ENCODE results near the gene RAB38. TPM values are rescaled to one million over a fixed set of nuclear protein-coding genes. Genes with fewer than 3 reads are reported as not detected.

RAB38 gene
- polyA plus RNA-seq, 3 donors = 0.25 to 1.3 (median 0.69) TPM

DNA sequence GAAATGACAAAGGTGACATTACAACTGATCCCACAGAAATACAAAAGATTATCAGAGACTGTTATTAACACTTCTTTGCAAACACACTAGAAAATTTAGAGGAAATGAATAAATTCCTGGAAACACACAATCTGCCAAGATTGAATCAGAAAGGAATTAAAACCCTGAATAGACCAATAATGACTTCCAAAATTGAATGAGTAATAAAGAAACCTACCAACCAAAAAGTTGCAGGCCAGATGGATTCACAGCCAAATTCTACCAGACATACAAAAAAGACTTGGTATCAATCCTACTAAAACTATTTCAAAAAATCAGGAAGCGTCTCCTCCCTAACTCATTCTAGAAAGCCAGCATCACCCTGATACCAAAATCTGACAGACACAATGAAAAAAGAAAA lies 17.2 kb downstream of the RAB38 start:
- no peaks in the 10 kb centered on the region for H3K36me3 ChIP-seq (replicated peaks in 1 of 2; ENCODE audit: control insufficient read depth in 1 of 2, insufficient read depth in 2 of 2, low read length in 2 of 2)
- DNase-seq = no peak
- no peak overlapping the region for H3K4me2 ChIP-seq (replicated peaks; ENCODE audit: extremely low read depth, low read length, poor library complexity, severe bottlenecking)
- Mint-ChIP-seq H3K36me3 (no peaks in the 10 kb centered on the region), H3K4me1 (no peaks in the 10 kb centered on the region), H3K27me3 (ENCODE audit: low read depth in 3 of 3) (no peaks in the 10 kb centered on the region), H3K4me3 (no peak overlapping the region), H3K27ac (no peak overlapping the region), H3K9me3 (peaks cover 15 to 36% (median 22%) of the 10 kb centered on the region in 7 donors)
- no peak overlapping the region for H3K27ac ChIP-seq (ENCODE audit: low read depth in 1 of 2, low read length in 2 of 2)
- H3K9me3 ChIP-seq (replicated peaks in 1 of 2; ENCODE audit: control insufficient read depth in 1 of 2, insufficient read depth in 1 of 2, low read length in 2 of 2) = peaks cover 15 to 19% of the 10 kb centered on the region in 2 donors
- H3K4me1 ChIP-seq (ENCODE audit: control insufficient read depth in 1 of 2, insufficient read depth in 2 of 2, low read length in 2 of 2) = no peaks in the 10 kb centered on the region
- H3K79me2 ChIP-seq (ENCODE audit: insufficient read depth, low read length) = no peaks in the 10 kb centered on the region
- no peak overlapping the region for H2AFZ ChIP-seq (ENCODE audit: insufficient read depth, low read depth, low read length, poor library complexity, severe bottlenecking)
- H3K27me3 ChIP-seq (ENCODE audit: control insufficient read depth in 2 of 2, insufficient read depth in 2 of 2, low read length in 2 of 2) = no peaks in the 10 kb centered on the region
- WGBS (ENCODE audit: insufficient coverage) = 100% methylated on average over 1 of the region's 1 CpG
- intact Hi-C loops (cut with micrococcal nuclease) = no loop called here
- TF ChIP-seq, protein P1, sequence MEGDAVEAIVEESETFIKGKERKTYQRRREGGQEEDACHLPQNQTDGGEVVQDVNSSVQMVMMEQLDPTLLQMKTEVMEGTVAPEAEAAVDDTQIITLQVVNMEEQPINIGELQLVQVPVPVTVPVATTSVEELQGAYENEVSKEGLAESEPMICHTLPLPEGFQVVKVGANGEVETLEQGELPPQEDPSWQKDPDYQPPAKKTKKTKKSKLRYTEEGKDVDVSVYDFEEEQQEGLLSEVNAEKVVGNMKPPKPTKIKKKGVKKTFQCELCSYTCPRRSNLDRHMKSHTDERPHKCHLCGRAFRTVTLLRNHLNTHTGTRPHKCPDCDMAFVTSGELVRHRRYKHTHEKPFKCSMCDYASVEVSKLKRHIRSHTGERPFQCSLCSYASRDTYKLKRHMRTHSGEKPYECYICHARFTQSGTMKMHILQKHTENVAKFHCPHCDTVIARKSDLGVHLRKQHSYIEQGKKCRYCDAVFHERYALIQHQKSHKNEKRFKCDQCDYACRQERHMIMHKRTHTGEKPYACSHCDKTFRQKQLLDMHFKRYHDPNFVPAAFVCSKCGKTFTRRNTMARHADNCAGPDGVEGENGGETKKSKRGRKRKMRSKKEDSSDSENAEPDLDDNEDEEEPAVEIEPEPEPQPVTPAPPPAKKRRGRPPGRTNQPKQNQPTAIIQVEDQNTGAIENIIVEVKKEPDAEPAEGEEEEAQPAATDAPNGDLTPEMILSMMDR (IDR thresholded peaks at IDR 0.05) = no peak
- H4K20me1 ChIP-seq (ENCODE audit: insufficient read depth, low read length) = no peaks in the 10 kb centered on the region
- H3K9ac ChIP-seq (ENCODE audit: insufficient read depth, low read length, poor library complexity, severe bottlenecking) = no peak overlapping the region
- H3K4me3 ChIP-seq (replicated peaks in 1 of 3; ENCODE audit: low read depth in 2 of 3, low read length in 3 of 3) = no peak overlapping the region

DNA sequence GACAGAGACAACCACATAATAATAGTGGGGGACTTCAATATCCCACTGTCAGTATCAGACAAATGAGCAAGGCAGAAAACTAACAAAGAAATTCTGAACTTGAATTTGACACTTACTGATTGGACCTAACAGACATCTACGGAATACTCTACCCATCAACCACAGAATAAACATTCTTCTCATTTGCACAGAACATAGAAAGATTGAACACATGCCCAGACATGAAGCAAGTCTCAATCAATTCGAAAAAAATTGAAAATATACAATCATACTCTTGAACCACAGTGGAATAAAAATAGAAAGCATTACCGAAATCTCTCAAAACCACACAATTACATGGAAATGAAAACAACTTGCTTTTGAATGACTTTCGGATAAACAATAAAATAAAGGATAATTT lies 17.9 kb downstream of the RAB38 start:
- H3K4me1 ChIP-seq (ENCODE audit: control insufficient read depth in 1 of 2, insufficient read depth in 2 of 2, low read length in 2 of 2) = no peaks in the 10 kb centered on the region
- peaks cover 15 to 36% (median 22%) of the 10 kb centered on the region in 7 donors for H3K9me3 Mint-ChIP-seq
- H3K4me1 Mint-ChIP-seq = no peaks in the 10 kb centered on the region
- H3K4me3 Mint-ChIP-seq = no peak overlapping the region
- intact Hi-C loops (cut with micrococcal nuclease) = no loop called here
- H2AFZ ChIP-seq (ENCODE audit: insufficient read depth, low read depth, low read length, poor library complexity, severe bottlenecking) = no peak overlapping the region
- H3K27ac ChIP-seq (ENCODE audit: low read depth in 1 of 2, low read length in 2 of 2) = no peak overlapping the region
- WGBS (ENCODE audit: insufficient coverage) = no CpG with 5 or more reads among the region's 4 CpGs
- no peak overlapping the region for H3K4me2 ChIP-seq (replicated peaks; ENCODE audit: extremely low read depth, low read length, poor library complexity, severe bottlenecking)
- no peak overlapping the region for H3K9ac ChIP-seq (ENCODE audit: insufficient read depth, low read length, poor library complexity, severe bottlenecking)
- no peak overlapping the region for H3K27ac Mint-ChIP-seq
- DNase-seq = no peak
- H4K20me1 ChIP-seq (ENCODE audit: insufficient read depth, low read length) = no peaks in the 10 kb centered on the region
- no peaks in the 10 kb centered on the region for H3K27me3 Mint-ChIP-seq (ENCODE audit: low read depth in 3 of 3)
- no peak overlapping the region for H3K4me3 ChIP-seq (replicated peaks in 1 of 3; ENCODE audit: low read depth in 2 of 3, low read length in 3 of 3)
- H3K27me3 ChIP-seq (ENCODE audit: control insufficient read depth in 2 of 2, insufficient read depth in 2 of 2, low read length in 2 of 2) = no peaks in the 10 kb centered on the region
- no peaks in the 10 kb centered on the region for H3K36me3 ChIP-seq (replicated peaks in 1 of 2; ENCODE audit: control insufficient read depth in 1 of 2, insufficient read depth in 2 of 2, low read length in 2 of 2)
- H3K79me2 ChIP-seq (ENCODE audit: insufficient read depth, low read length) = no peaks in the 10 kb centered on the region
- TF ChIP-seq, protein P1 (IDR thresholded peaks at IDR 0.05) = no peak
- H3K9me3 ChIP-seq (replicated peaks in 1 of 2; ENCODE audit: control insufficient read depth in 1 of 2, insufficient read depth in 1 of 2, low read length in 2 of 2) = peaks cover 15 to 19% of the 10 kb centered on the region in 2 donors
- H3K36me3 Mint-ChIP-seq = no peaks in the 10 kb centered on the region
